PC-9 (cell line): ENCODE results near the gene RNLS.

Experiments
- EZH2 ChIP-seq: fragments of 200-600 bp; sonication (generic); IDR thresholded peaks from 2 replicates; pipeline ENCODE4 v1.8.0; 2017; ENCODE audit warnings: antibody characterized with exemption, low read depth
- TF ChIP-seq, protein P1 (sequence below): fragments of 200-600 bp; sonication (generic); conservative IDR thresholded peaks from 2 replicates; pipeline ENCODE4 v1.6.1; 2017; ENCODE audit warnings: mixed run types, antibody characterized with exemption, mild to moderate bottlenecking, moderate library complexity

DNA sequence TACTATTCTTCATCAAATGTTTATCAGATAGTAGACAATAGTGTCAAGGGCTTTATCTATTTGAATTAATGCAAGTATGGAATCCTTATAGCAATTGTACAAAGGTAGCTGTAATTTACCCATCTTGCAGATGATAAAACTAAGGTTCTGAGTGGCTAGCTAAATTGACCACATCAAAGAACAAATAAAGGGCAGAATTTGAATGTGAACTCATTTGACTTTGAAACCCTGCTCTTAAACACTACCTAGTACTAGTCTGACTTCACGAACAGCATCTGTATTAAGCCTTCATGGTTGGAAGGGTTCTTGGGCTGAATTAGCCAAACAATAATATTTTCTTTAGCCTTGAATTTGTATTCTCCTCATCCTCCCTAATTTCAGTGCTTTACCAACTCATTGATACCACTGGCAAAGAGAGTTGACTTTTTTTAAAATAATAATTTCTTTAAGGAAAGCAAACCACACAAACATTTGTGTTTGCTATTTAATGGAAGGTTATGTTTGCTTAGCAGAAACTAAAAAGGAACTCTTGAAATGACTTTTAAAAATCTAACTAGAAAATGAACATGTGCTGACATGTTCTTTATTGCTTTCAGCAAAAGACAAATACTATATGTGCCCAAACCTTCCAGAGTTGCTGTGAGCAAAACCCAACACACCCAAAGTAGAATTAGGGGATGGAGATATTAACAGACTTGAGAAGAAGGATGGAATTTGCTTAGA is 322.6 kb downstream of the RNLS start:
- TF ChIP-seq, protein P1, sequence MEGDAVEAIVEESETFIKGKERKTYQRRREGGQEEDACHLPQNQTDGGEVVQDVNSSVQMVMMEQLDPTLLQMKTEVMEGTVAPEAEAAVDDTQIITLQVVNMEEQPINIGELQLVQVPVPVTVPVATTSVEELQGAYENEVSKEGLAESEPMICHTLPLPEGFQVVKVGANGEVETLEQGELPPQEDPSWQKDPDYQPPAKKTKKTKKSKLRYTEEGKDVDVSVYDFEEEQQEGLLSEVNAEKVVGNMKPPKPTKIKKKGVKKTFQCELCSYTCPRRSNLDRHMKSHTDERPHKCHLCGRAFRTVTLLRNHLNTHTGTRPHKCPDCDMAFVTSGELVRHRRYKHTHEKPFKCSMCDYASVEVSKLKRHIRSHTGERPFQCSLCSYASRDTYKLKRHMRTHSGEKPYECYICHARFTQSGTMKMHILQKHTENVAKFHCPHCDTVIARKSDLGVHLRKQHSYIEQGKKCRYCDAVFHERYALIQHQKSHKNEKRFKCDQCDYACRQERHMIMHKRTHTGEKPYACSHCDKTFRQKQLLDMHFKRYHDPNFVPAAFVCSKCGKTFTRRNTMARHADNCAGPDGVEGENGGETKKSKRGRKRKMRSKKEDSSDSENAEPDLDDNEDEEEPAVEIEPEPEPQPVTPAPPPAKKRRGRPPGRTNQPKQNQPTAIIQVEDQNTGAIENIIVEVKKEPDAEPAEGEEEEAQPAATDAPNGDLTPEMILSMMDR: no peak
- TF ChIP-seq EZH2: no peak
